ENCODE results near the gene TPGS1. TPM values are rescaled to one million over a fixed set of nuclear protein-coding genes. Genes with fewer than 3 reads are reported as not detected.

TPGS1 gene
- total and polyA plus RNA-seq, 2 of the 8 experiments (the other 6 are each of a cell fraction or from before 2014, with no cell fraction given), result 9.1 to 10.6 TPM

DNA sequence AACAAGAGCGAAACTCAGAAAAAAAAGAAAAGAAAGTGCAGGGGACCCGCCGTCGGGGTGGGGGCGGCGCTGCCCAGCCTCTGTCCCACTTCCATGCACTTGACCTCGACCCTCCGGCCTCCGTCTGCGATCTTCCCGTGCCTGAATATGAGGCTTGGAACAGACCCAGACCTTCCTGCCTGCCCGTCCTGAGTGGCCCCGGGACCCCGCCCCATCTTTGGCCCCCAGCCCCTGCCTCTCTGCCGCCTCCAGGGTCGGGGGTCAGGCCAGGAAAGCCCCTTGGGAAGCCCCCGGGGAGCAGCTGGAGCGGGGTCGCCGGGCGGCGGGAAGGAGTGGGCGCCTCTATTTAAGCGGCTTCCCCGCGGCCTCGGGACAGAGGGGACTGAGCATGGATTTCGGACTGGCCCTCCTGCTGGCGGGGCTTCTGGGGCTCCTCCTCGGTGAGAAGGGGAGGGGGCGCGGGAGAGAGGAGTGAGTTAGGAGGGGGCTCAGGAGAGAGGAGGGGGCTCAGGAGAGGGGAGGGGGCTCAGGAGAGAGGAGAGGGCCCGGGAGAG lies 11.1 kb upstream of the TPGS1 start, which contains the start of gene MADCAM1 (continued):
- no peak for TF ChIP-seq HDAC2 (IDR thresholded peaks at IDR 0.05; ENCODE audit: borderline replicate concordance in 1 of 2, low read depth in 2 of 2, low read length in 2 of 2)
- TF ChIP-seq RXRA (IDR thresholded peaks at IDR 0.05; ENCODE audit: insufficient read depth, low read depth, low read length), result no peak
